ENCODE results near the gene VWA5B1. TPM values are rescaled to one million over a fixed set of nuclear protein-coding genes. Genes with fewer than 3 reads are reported as not detected.
A peak's percentile ranks its signal among the peaks of the same experiment; 100 is the strongest.
"Not testable (repeated sequence)": the region's sequence is repeated elsewhere in the genome, so short reads cannot be mapped to it uniquely, and the experiment has no call there.

VWA5B1 gene
- total RNA-seq, 1 donor from 2014 or later: 0.44 TPM

GRCh38 chr1:20265250-20265649 is 25.4 kb upstream of the VWA5B1 start:
- no peak for TF ChIP-seq CTCF (conservative IDR thresholded peaks at IDR 0.05)
- Mint-ChIP-seq H3K4me3 (no peak overlapping the region), H3K36me3 (ENCODE audit: low read depth) (no peaks in the 10 kb centered on the region), H3K9me3 (no peaks in the 10 kb centered on the region), H3K27me3 (ENCODE audit: low read depth) (peaks cover 8% of the 10 kb centered on the region), H3K4me1 (no peaks in the 10 kb centered on the region), H3K27ac (ENCODE audit: unreplicated experiment) (no peak overlapping the region)
- DNase-seq (ENCODE audit: low read depth, low spot score): no peak

GRCh38 chr1:20266141-20266540 is 24.5 kb upstream of the VWA5B1 start:
- TF ChIP-seq CTCF (conservative IDR thresholded peaks at IDR 0.05): no peak
- peaks cover 14% of the 10 kb centered on the region for H3K27me3 Mint-ChIP-seq (ENCODE audit: low read depth)

GRCh38 chr1:20266642-20267041 is 24.0 kb upstream of the VWA5B1 start:
- TF ChIP-seq CTCF (conservative IDR thresholded peaks at IDR 0.05): no peak
- Mint-ChIP-seq H3K4me3 (no peak overlapping the region), H3K4me1 (peaks cover 2% of the 10 kb centered on the region), H3K9me3 (peaks cover 8% of the 10 kb centered on the region), H3K36me3 (ENCODE audit: low read depth) (no peaks in the 10 kb centered on the region), H3K27me3 (ENCODE audit: low read depth) (peaks cover 15% of the 10 kb centered on the region), H3K27ac (ENCODE audit: unreplicated experiment) (no peak overlapping the region)
- no peak for DNase-seq (ENCODE audit: low read depth, low spot score)

More at GRCh38 chr1:20266141-20266540, 24.5 kb upstream of the VWA5B1 start:
- Mint-ChIP-seq H3K4me1 (no peaks in the 10 kb centered on the region), H3K36me3 (ENCODE audit: low read depth) (no peaks in the 10 kb centered on the region), H3K9me3 (peaks cover 7% of the 10 kb centered on the region), H3K4me3 (no peak overlapping the region), H3K27ac (ENCODE audit: unreplicated experiment) (no peak overlapping the region)
- no peak for DNase-seq (ENCODE audit: low read depth, low spot score)

GRCh38 chr1:20271498-20272400 is 18.9 kb upstream of the VWA5B1 start:
- H3K27ac Mint-ChIP-seq (ENCODE audit: unreplicated experiment): peak overlapping the region; percentile 30
- DNase-seq (ENCODE audit: low read depth, low spot score): no peak
- H3K27me3 Mint-ChIP-seq (ENCODE audit: low read depth): peaks cover 25% of the 10 kb centered on the region
- no peaks in the 10 kb centered on the region for H3K36me3 Mint-ChIP-seq (ENCODE audit: low read depth)
- TF ChIP-seq CTCF (conservative IDR thresholded peaks at IDR 0.05): no peak
- peaks cover 9% of the 10 kb centered on the region for H3K4me1 Mint-ChIP-seq
- H3K9me3 Mint-ChIP-seq: peaks cover 8% of the 10 kb centered on the region
- no peak overlapping the region for H3K4me3 Mint-ChIP-seq

- H3K9me3 Mint-ChIP-seq; H3K4me3 Mint-ChIP-seq; DNase-seq (ENCODE audit: low read depth, low spot score); H3K36me3 Mint-ChIP-seq (ENCODE audit: low read depth); H3K27ac Mint-ChIP-seq (ENCODE audit: unreplicated experiment): not testable (repeated sequence)
- peaks cover 21% of the 10 kb centered on the region for H3K27me3 Mint-ChIP-seq (ENCODE audit: low read depth)
- peaks cover 13% of the 10 kb centered on the region for H3K4me1 Mint-ChIP-seq
Observed at GRCh38 chr1:20273716-20274115, 17.0 kb upstream of the VWA5B1 start.

- no peak for DNase-seq (ENCODE audit: low read depth, low spot score)
- Mint-ChIP-seq H3K9me3 (peaks cover 10% of the 10 kb centered on the region), H3K36me3 (ENCODE audit: low read depth) (no peaks in the 10 kb centered on the region), H3K4me1 (peaks cover 19% of the 10 kb centered on the region), H3K27ac (ENCODE audit: unreplicated experiment) (no peak overlapping the region), H3K27me3 (ENCODE audit: low read depth) (peaks cover 17% of the 10 kb centered on the region), H3K4me3 (no peak overlapping the region)
- no peak for TF ChIP-seq CTCF (conservative IDR thresholded peaks at IDR 0.05)
Observed at GRCh38 chr1:20275319-20275925, 15.3 kb upstream of the VWA5B1 start.

Measured in neural crest cell (in vitro differentiated cells).